Endodermal cell (in vitro differentiated cells): Measurements from ENCODE around the gene GRPR. TPM values are rescaled to one million over a fixed set of nuclear protein-coding genes. Genes with fewer than 3 reads are reported as not detected.

Experiments used
- DNase-seq: peaks from one replicate; pipeline ENCODE4 v3.0.0-alpha.2; 2017
- H3K27ac ChIP-seq: 2 replicates; pipeline ENCODE4 v1.5.1; 2013; ENCODE audit warnings: mild to moderate bottlenecking, low read depth, low read length, moderate library complexity
- H3K27me3 ChIP-seq: 2 replicates; pipeline ENCODE4 v1.6.1; 2013; ENCODE audit warnings: mild to moderate bottlenecking, low read length, moderate library complexity; ENCODE audit not compliant: insufficient read depth, control insufficient read depth, poor library complexity, severe bottlenecking
- H3K36me3 ChIP-seq: 2 replicates; pipeline ENCODE4 v1.7.0; 2013; ENCODE audit warnings: mild to moderate bottlenecking, low read length, moderate library complexity; ENCODE audit not compliant: control insufficient read depth, insufficient read depth
- H3K4me1 ChIP-seq: one replicate; pipeline ENCODE4 v1.7.0; 2013; ENCODE audit warnings: low read length; ENCODE audit not compliant: control insufficient read depth, insufficient read depth
- H3K4me3 ChIP-seq: 2 replicates; pipeline ENCODE4 v1.5.1; 2013; ENCODE audit warnings: mild to moderate bottlenecking, low read length, moderate library complexity
- H3K9ac ChIP-seq: 2 replicates; pipeline ENCODE4 v1.6.1; 2013; ENCODE audit warnings: mild to moderate bottlenecking, low read length, moderate library complexity; ENCODE audit not compliant: poor library complexity, severe bottlenecking; ENCODE audit errors: extremely low read depth
- H3K9me3 ChIP-seq: 2 replicates; pipeline ENCODE4 v1.6.1; 2013; ENCODE audit warnings: mild to moderate bottlenecking, low read length, moderate library complexity; ENCODE audit not compliant: control insufficient read depth
- H3K27ac Mint-ChIP-seq: 2 replicates; pipeline ENCODE4 v1.8.0; 2020; ENCODE audit warnings: mixed read lengths
- H3K27me3 Mint-ChIP-seq: 2 replicates; pipeline ENCODE4 v1.8.0; 2021; ENCODE audit warnings: mild to moderate bottlenecking, mixed read lengths; ENCODE audit not compliant: insufficient read depth
- H3K36me3 Mint-ChIP-seq: 2 replicates; pipeline ENCODE4 v1.8.0; 2020; ENCODE audit warnings: low read depth, mixed read lengths
- H3K4me1 Mint-ChIP-seq: 2 replicates; pipeline ENCODE4 v1.8.0; 2020; ENCODE audit warnings: mixed read lengths
- H3K4me3 Mint-ChIP-seq: 2 replicates; pipeline ENCODE4 v1.8.0; 2020; ENCODE audit warnings: mild to moderate bottlenecking, moderate library complexity, mixed read lengths
- H3K9me3 Mint-ChIP-seq: 2 replicates; pipeline ENCODE4 v1.8.0; 2020; ENCODE audit warnings: mild to moderate bottlenecking, mixed read lengths
- WGBS, 2 experiments: methylation state at CpG; one replicate each; pipeline versions ENCODE4 v1.1.5 to v1.1.7; 2013; ENCODE audit warnings: missing lambda C conversion rate in 2 of 2, mixed read lengths in 1 of 2; ENCODE audit not compliant: insufficient coverage in 1 of 2, insufficient read length in 1 of 2; 5-methylcytosine and 5-hydroxymethylcytosine counted together
- total RNA-seq, 2 donors: library from RNA; stranded (reverse); fragmentation: NEBNext Ultra II Directional in 1 of 2; extraction: Animal tissue kit (Norgen Biotek cat#: 25700) in 1 of 2; gene quantifications; 2 replicates in 1 of 2; 3 replicates in 1 of 2; pipeline ENCODE4 v1.2.1, GENCODE V29; 2021
- TF ChIP-seq, protein P1 (sequence below): fragments of 200-600 bp; sonication (generic); conservative IDR thresholded peaks from 2 replicates; pipeline ENCODE4 v1.5.0; 2021; ENCODE audit warnings: antibody characterized with exemption, mild to moderate bottlenecking

GRPR gene
- total RNA-seq, 2 donors from 2014 or later = 20.8 to 63.1 TPM

- Mint-ChIP-seq H3K27me3 (no peaks in the 10 kb centered on the region), H3K27ac (no peak overlapping the region), H3K9me3 (peaks cover 2% of the 10 kb centered on the region), H3K36me3 (no peaks in the 10 kb centered on the region), H3K4me3 (no peak overlapping the region), H3K4me1 (peaks cover 12% of the 10 kb centered on the region)
- Histone ChIP-seq H3K9ac (no peak overlapping the region), H3K27me3 (no peaks in the 10 kb centered on the region), H3K9me3 (no peaks in the 10 kb centered on the region), H3K36me3 (no peaks in the 10 kb centered on the region), H3K27ac (no peak overlapping the region), H3K4me1 (no peaks in the 10 kb centered on the region), H3K4me3 (no peak overlapping the region)
- 80 to 96% methylated on average over 1 to 2 of the region's 2 CpGs for WGBS, 2 experiments
- TF ChIP-seq, protein P1, sequence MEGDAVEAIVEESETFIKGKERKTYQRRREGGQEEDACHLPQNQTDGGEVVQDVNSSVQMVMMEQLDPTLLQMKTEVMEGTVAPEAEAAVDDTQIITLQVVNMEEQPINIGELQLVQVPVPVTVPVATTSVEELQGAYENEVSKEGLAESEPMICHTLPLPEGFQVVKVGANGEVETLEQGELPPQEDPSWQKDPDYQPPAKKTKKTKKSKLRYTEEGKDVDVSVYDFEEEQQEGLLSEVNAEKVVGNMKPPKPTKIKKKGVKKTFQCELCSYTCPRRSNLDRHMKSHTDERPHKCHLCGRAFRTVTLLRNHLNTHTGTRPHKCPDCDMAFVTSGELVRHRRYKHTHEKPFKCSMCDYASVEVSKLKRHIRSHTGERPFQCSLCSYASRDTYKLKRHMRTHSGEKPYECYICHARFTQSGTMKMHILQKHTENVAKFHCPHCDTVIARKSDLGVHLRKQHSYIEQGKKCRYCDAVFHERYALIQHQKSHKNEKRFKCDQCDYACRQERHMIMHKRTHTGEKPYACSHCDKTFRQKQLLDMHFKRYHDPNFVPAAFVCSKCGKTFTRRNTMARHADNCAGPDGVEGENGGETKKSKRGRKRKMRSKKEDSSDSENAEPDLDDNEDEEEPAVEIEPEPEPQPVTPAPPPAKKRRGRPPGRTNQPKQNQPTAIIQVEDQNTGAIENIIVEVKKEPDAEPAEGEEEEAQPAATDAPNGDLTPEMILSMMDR = no peak
- DNase-seq = no peak
These were observed 45.6 kb upstream of the GRPR start for GRCh38 chrX:16077811-16078210.

GRCh38 chrX:16081357-16081756, 42.0 kb upstream of the GRPR start:
- peaks cover 9% of the 10 kb centered on the region for H3K9me3 Mint-ChIP-seq
- no peak overlapping the region for H3K9ac ChIP-seq
- no peak overlapping the region for H3K27ac Mint-ChIP-seq
- H3K36me3 Mint-ChIP-seq = no peaks in the 10 kb centered on the region
- no peaks in the 10 kb centered on the region for H3K36me3 ChIP-seq
- H3K27me3 ChIP-seq = no peaks in the 10 kb centered on the region
- no peak overlapping the region for H3K4me3 ChIP-seq
- no peak overlapping the region for H3K27ac ChIP-seq
- no peaks in the 10 kb centered on the region for H3K27me3 Mint-ChIP-seq
- TF ChIP-seq, protein P1 = no peak
- no peak for DNase-seq
- no peaks in the 10 kb centered on the region for H3K9me3 ChIP-seq
- H3K4me1 ChIP-seq = no peaks in the 10 kb centered on the region
- H3K4me1 Mint-ChIP-seq = peaks cover 12% of the 10 kb centered on the region
- WGBS, 2 experiments = 82 to 100% methylated on average over 2 of the region's 2 CpGs
- H3K4me3 Mint-ChIP-seq = no peak overlapping the region

DNA sequence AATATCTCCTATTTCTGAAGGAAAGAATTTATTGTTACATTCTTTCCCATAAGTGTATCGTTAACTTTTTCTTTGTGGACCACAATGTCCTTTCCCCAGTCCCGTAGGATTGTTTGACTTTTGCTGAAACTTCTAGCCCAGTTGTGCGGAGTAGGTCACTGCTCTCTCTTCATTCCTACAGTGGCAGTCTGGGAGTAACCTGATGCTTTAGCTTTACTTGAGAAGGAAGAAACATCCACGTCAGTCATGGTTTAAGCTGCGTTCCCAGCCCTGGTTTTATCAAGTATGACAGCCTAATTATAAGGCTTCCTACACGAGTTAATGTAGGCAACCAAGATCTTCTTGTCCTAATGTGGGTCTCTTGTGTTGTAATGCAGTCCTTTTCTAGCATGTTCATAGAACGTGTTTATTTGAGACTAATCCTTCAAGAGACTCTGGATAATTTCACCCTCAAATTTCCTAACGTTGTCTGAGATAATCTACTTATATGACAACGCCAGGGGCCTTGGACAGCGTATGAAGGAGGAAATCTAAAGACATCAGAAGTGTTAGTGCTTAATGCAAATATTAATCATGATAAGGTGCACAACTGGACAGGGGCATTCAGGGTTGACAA, 40.8 kb upstream of the GRPR start:
- Histone ChIP-seq H3K4me1 (no peaks in the 10 kb centered on the region), H3K27ac (no peak overlapping the region), H3K36me3 (no peaks in the 10 kb centered on the region), H3K4me3 (no peak overlapping the region), H3K9ac (no peak overlapping the region), H3K27me3 (no peaks in the 10 kb centered on the region), H3K9me3 (no peaks in the 10 kb centered on the region)
- H3K27ac Mint-ChIP-seq = no peak overlapping the region
- H3K4me1 Mint-ChIP-seq = peaks cover 8% of the 10 kb centered on the region
- no peak overlapping the region for H3K4me3 Mint-ChIP-seq
- peaks cover 9% of the 10 kb centered on the region for H3K9me3 Mint-ChIP-seq
- peaks cover 1% of the 10 kb centered on the region for H3K36me3 Mint-ChIP-seq
- peaks cover 3% of the 10 kb centered on the region for H3K27me3 Mint-ChIP-seq
- TF ChIP-seq, protein P1 = no peak
- WGBS, 2 experiments = 89 to 100% methylated on average over 2 to 10 of the region's 10 CpGs
- no peak for DNase-seq
